IMR-90 (cell line): ENCODE results near the gene COA6. TPM values are rescaled to one million over a fixed set of nuclear protein-coding genes. Genes with fewer than 3 reads are reported as not detected.

Experiments
- ATAC-seq: fragments of 200-7000 bp; cut with Tn5 transposase; 2 replicates; pipeline ENCODE4 v1.9.1; 2020; ENCODE audit warnings: low read depth, mild to moderate bottlenecking, moderate library complexity
- BruUV-seq: library from RNA; stranded (reverse); fragments of 400-500 nt; replicated peaks from 2 replicates; lab custom pipeline; 2021; lab: Mats Ljungman, UMichigan
- CTCF ChIA-PET: fragments of 300-600 bp; formaldehyde crosslinking; extraction: SDS; loops from one replicate; lab custom pipeline; 2021; ENCODE audit warnings: antibody characterized with exemption; lab: Yijun Ruan, JAX
- POLR2A ChIA-PET: fragments of 300-600 bp; sonication (Branson Sonifier 250); formaldehyde crosslinking; loops from one replicate; lab custom pipeline; 2022; ENCODE audit warnings: antibody characterized with exemption; ENCODE audit not compliant: unreplicated experiment; lab: Charles Lee
- DNase-seq: peaks from one replicate; pipeline ENCODE4 v3.0.0; 2013
- H2AFZ ChIP-seq: replicated peaks from 2 replicates; pipeline ENCODE3; 2013; ENCODE audit warnings: low read length, mild to moderate bottlenecking; ENCODE audit not compliant: poor library complexity
- H2AK5ac ChIP-seq: 2 replicates; pipeline ENCODE4 v1.6.1; 2013; ENCODE audit warnings: low read depth, low read length, inconsistent platforms
- H2AK9ac ChIP-seq: replicated peaks from 2 replicates; pipeline ENCODE3; 2013; ENCODE audit warnings: mild to moderate bottlenecking, low read depth, low read length, moderate library complexity; ENCODE audit not compliant: poor library complexity
- H2BK120ac ChIP-seq: 2 replicates; pipeline ENCODE4 v1.6.1; 2013; ENCODE audit warnings: low read depth, low read length, inconsistent platforms
- H2BK15ac ChIP-seq: 3 replicates; pipeline ENCODE4 v1.6.1; 2013; ENCODE audit warnings: low read depth, low read length, inconsistent platforms
- H2BK20ac ChIP-seq: 2 replicates; pipeline ENCODE4 v1.6.1; 2013; ENCODE audit warnings: low read depth, mild to moderate bottlenecking, inconsistent platforms, low read length, moderate library complexity
- H2BK5ac ChIP-seq: 2 replicates; pipeline ENCODE4 v1.6.1; 2013; ENCODE audit warnings: mild to moderate bottlenecking, low read depth, low read length, inconsistent platforms; ENCODE audit not compliant: poor library complexity, severe bottlenecking
- H3K14ac ChIP-seq: replicated peaks from 2 replicates; pipeline ENCODE4 v1.6.1; 2013; ENCODE audit warnings: low read depth, low read length, inconsistent platforms
- H3K18ac ChIP-seq: 2 replicates; pipeline ENCODE4 v1.6.1; 2013; ENCODE audit warnings: low read depth, low read length, control low read depth
- H3K23ac ChIP-seq: 2 replicates; pipeline ENCODE4 v1.6.1; 2013; ENCODE audit warnings: low read depth, low read length, inconsistent platforms
- H3K27ac ChIP-seq: 2 replicates; pipeline ENCODE4 v1.5.1; 2013; ENCODE audit warnings: mild to moderate bottlenecking, control low read depth, low read length; ENCODE audit not compliant: insufficient read depth
- H3K27me3 ChIP-seq: 2 replicates; pipeline ENCODE4 v1.6.1; 2013; ENCODE audit warnings: low read length; ENCODE audit not compliant: control insufficient read depth, insufficient read depth
- H3K36me3 ChIP-seq: 2 replicates; pipeline ENCODE4 v1.6.1; 2013; ENCODE audit warnings: low read length, mixed read lengths; ENCODE audit not compliant: control insufficient read depth, insufficient read depth
- H3K4ac ChIP-seq: 2 replicates; pipeline ENCODE4 v1.6.1; 2013; ENCODE audit warnings: low read depth, low read length, inconsistent platforms
- H3K4me1 ChIP-seq: 2 replicates; pipeline ENCODE4 v1.6.1; 2013; ENCODE audit warnings: low read length, mixed read lengths; ENCODE audit not compliant: control insufficient read depth, insufficient read depth
- H3K4me2 ChIP-seq: 2 replicates; pipeline ENCODE4 v1.6.1; 2013; ENCODE audit warnings: low read depth, mild to moderate bottlenecking, control low read depth, low read length, moderate library complexity
- H3K4me3 ChIP-seq: 2 replicates; pipeline ENCODE4 v1.5.1; 2013; ENCODE audit warnings: low read depth, mild to moderate bottlenecking, control low read depth, low read length, moderate library complexity; ENCODE audit not compliant: insufficient read depth
- H3K56ac ChIP-seq: 2 replicates; pipeline ENCODE4 v1.6.1; 2013; ENCODE audit warnings: low read length, inconsistent platforms; ENCODE audit not compliant: insufficient read depth; ENCODE audit errors: extremely low read depth
- H3K79me1 ChIP-seq, 2 experiments: 2 replicates each; pipeline ENCODE4 v1.6.1; 2013; ENCODE audit warnings: low read length in 2 of 2, inconsistent platforms in 1 of 2, low read depth in 1 of 2
- H3K9ac ChIP-seq: 2 replicates; pipeline ENCODE4 v1.6.1; 2013; ENCODE audit warnings: low read depth, low read length, control low read depth
- H3K9me1 ChIP-seq: 2 replicates; pipeline ENCODE4 v1.6.1; 2013; ENCODE audit warnings: low read length, inconsistent platforms; ENCODE audit not compliant: insufficient read depth
- H3K9me3 ChIP-seq: 2 replicates; pipeline ENCODE4 v1.6.1; 2013; ENCODE audit warnings: low read length; ENCODE audit not compliant: control insufficient read depth, insufficient read depth
- H4K20me1 ChIP-seq: 2 replicates; pipeline ENCODE4 v1.6.1; 2013; ENCODE audit warnings: low read length, inconsistent platforms; ENCODE audit not compliant: insufficient read depth
- H4K5ac ChIP-seq: 2 replicates; pipeline ENCODE4 v1.6.1; 2013; ENCODE audit warnings: mild to moderate bottlenecking, low read depth, low read length, control low read depth
- H4K8ac ChIP-seq, 2 experiments: 2 replicates each; pipeline ENCODE4 v1.6.1; 2013; ENCODE audit warnings: low read depth in 2 of 2, low read length in 2 of 2, control low read depth in 1 of 2, inconsistent platforms in 1 of 2
- H4K91ac ChIP-seq: 2 replicates; pipeline ENCODE4 v1.6.1; 2013; ENCODE audit warnings: low read depth, low read length, inconsistent platforms; ENCODE audit not compliant: insufficient read depth
- MXI1 ChIP-seq: IDR thresholded peaks from 2 replicates; pipeline ENCODE4 v1.6.1; 2012; ENCODE audit warnings: low read depth, mild to moderate bottlenecking, low read length, moderate library complexity, borderline replicate concordance
- RCOR1 ChIP-seq: IDR thresholded peaks from 2 replicates; pipeline ENCODE4 v1.6.1; 2012; ENCODE audit warnings: mild to moderate bottlenecking, low read length, improper control_type of control experiment; ENCODE audit not compliant: insufficient replicate concordance
- RFX5 ChIP-seq: IDR thresholded peaks from 2 replicates; pipeline ENCODE4 v1.8.0; 2012; ENCODE audit warnings: low read depth, mild to moderate bottlenecking, low read length, moderate library complexity
- SMC3 ChIP-seq: fragments of 150-350 bp; IDR thresholded peaks from 2 replicates; pipeline ENCODE4 v1.6.1; 2016; ENCODE audit warnings: low read depth, mild to moderate bottlenecking, antibody characterized with exemption, low read length, moderate library complexity
- WGBS, 2 experiments: methylation state at CpG; one replicate each; pipeline versions ENCODE4 v1.1.5 to v1.1.7; 2013; ENCODE audit warnings: missing lambda C conversion rate in 2 of 2; ENCODE audit not compliant: insufficient read length in 1 of 2; ENCODE audit errors: extremely low coverage in 2 of 2; 5-methylcytosine and 5-hydroxymethylcytosine counted together
- dilution Hi-C: fragments of 300-500 bp; cut with HindIII; formaldehyde crosslinking; loops from one replicate; pipeline ENCODE4 v1.14.3; 2018; ENCODE audit warnings: low sequenced_read_pairs; ENCODE audit not compliant: unreplicated experiment
- in situ Hi-C: fragments of 300-500 bp; cut with MboI; formaldehyde crosslinking; loops from 3 replicates; pipeline ENCODE4 v1.14.3; 2019; ENCODE audit warnings: low sequenced_read_pairs, inconsistent platforms, mixed read lengths
- intact Hi-C: fragments of 100-400 bp; cut with micrococcal nuclease; formaldehyde crosslinking; loops from 2 replicates; pipeline ENCODE4 v1.10.0; 2022
- polyA plus RNA-seq, 3 experiments: library from polyadenylated mRNA; depleted of rRNA; stranded (reverse); fragments of >200 nt; gene quantifications; 2 replicates each; pipeline ENCODE4 v1.2.3, GENCODE V29; 2012; ENCODE audit warnings: low replicate concordance in 1 of 3
- total RNA-seq: library from RNA; depleted of rRNA; stranded (reverse); fragments of >200 nt; gene quantifications from 2 replicates; pipeline ENCODE4 v1.2.3, GENCODE V29; 2012

Gene COA6
- total and polyA plus RNA-seq, 2 of the 4 experiments (the other 2 are of a cell fraction): 6.8 to 14.3 TPM

DNA sequence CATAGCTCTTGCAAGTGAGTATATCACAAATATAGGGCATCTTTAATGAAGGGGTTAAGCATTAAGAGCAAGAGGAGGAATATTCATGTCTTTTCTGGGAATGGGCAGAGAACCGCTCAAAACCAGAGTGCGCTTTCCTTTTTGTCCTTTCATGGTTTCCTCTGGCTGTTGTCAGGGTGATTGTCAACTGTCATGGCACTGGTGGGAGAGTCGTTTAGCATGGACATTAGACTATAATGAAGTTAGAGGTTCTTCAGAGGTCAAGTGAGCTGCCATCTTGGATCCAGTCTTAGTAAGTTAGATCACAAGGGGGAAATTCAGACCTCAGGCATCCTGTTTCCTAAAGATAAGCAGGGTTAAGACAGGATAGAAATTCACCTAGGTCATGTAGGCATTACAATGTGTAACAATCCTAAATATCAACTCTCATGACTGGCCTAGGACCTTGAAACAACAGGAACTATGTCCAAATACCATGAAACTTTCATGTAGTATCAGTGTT is 12.1 kb upstream of the COA6 start:
- H3K36me3 ChIP-seq: no peaks in the 10 kb centered on the region
- ChIA-PET CTCF (no interaction called here), POLR2A (no interaction called here)
- 0 out of 2 replicates have a peak, but pooled peaks cover 2% of the 10 kb centered on the region for H3K27me3 ChIP-seq
- no peak overlapping the region for H2BK20ac ChIP-seq
- no peaks in the 10 kb centered on the region for H3K9me1 ChIP-seq
- dilution Hi-C loops: no loop called here
- no peaks in the 10 kb centered on the region for H3K4me1 ChIP-seq
- no peaks in the 10 kb centered on the region for H3K79me1 ChIP-seq
- no peak overlapping the region for H4K91ac ChIP-seq
- no peak for ATAC-seq
- no peak overlapping the region for H3K4me2 ChIP-seq
- in situ Hi-C loops: no loop called here
- no peaks in the 10 kb centered on the region for H3K9me3 ChIP-seq
- no peak for DNase-seq
- no peak overlapping the region for H3K23ac ChIP-seq
- no peak overlapping the region for H2AK9ac ChIP-seq
- H2AK5ac ChIP-seq: no peak overlapping the region
- H4K8ac ChIP-seq: no peak overlapping the region
- H3K27ac ChIP-seq: no peak overlapping the region
- no peak overlapping the region for H2AFZ ChIP-seq
- no peak overlapping the region for H2BK5ac ChIP-seq
- no peak overlapping the region for H3K9ac ChIP-seq
- BruUV-seq: no TSS peak
- no peak overlapping the region for H2BK15ac ChIP-seq
- H4K20me1 ChIP-seq: no peaks in the 10 kb centered on the region
- WGBS, 2 experiments: no CpG with 5 or more reads among the region's 3 CpGs
- no peak overlapping the region for H2BK120ac ChIP-seq
- H3K4me3 ChIP-seq: no peak overlapping the region
- intact Hi-C loops: no loop called here
- no peak overlapping the region for H4K5ac ChIP-seq
- TF ChIP-seq RCOR1 (no peak), SMC3 (no peak), MXI1 (no peak), RFX5 (no peak)
- no peak overlapping the region for H3K18ac ChIP-seq
- no peak overlapping the region for H3K4ac ChIP-seq
- H3K14ac ChIP-seq: no peak overlapping the region
- no peak overlapping the region for H3K56ac ChIP-seq
